T1000 (cell line): ENCODE results near the gene NFATC2.
"Not testable (repeated sequence)": the region's sequence is repeated elsewhere in the genome, so short reads cannot be mapped to it uniquely, and the experiment has no call there.

Experiments used
- DNase-seq: peaks from one replicate; lab custom pipeline; 2025; ENCODE audit warnings: mixed read lengths; lab: John Stamatoyannopoulos, UW

Gene NFATC2

GRCh38 chr20:51470499-51470820 lies 72.1 kb downstream of the NFATC2 start:
- no peak for DNase-seq

- no peak for DNase-seq
Observed at GRCh38 chr20:51469578-51470498, 72.7 kb downstream of the NFATC2 start.

GRCh38 chr20:51469046-51469445 lies 73.5 kb downstream of the NFATC2 start:
- DNase-seq: no peak

- DNase-seq: no peak
Observed at GRCh38 chr20:51468636-51469035, 73.9 kb downstream of the NFATC2 start.

- no peak for DNase-seq
Observed at GRCh38 chr20:51467956-51468626, 74.4 kb downstream of the NFATC2 start.

GRCh38 chr20:51463998-51464397 lies 78.5 kb downstream of the NFATC2 start:
- no peak for DNase-seq

GRCh38 chr20:51463560-51463959 lies 79.0 kb downstream of the NFATC2 start:
- no peak for DNase-seq

GRCh38 chr20:51462566-51463276 lies 79.8 kb downstream of the NFATC2 start:
- no peak for DNase-seq

- not testable (repeated sequence) for DNase-seq
Observed at GRCh38 chr20:51461846-51462245, 80.7 kb downstream of the NFATC2 start.

- DNase-seq: no peak
Observed at GRCh38 chr20:51461306-51461705, 81.2 kb downstream of the NFATC2 start.

GRCh38 chr20:51460569-51461265 lies 81.8 kb downstream of the NFATC2 start:
- DNase-seq: no peak

GRCh38 chr20:51460163-51460562 lies 82.4 kb downstream of the NFATC2 start:
- DNase-seq: no peak

- DNase-seq: no peak
Observed at GRCh38 chr20:51458751-51459439, 83.6 kb downstream of the NFATC2 start.

GRCh38 chr20:51457533-51457932 lies 85.0 kb downstream of the NFATC2 start:
- no peak for DNase-seq

- peak; percentile 99 for DNase-seq
Observed at GRCh38 chr20:51456511-51457509, 85.7 kb downstream of the NFATC2 start.

GRCh38 chr20:51454250-51454865 lies 88.2 kb downstream of the NFATC2 start:
- DNase-seq: no peak

GRCh38 chr20:51452734-51453365 lies 89.7 kb downstream of the NFATC2 start:
- no peak for DNase-seq

- no peak for DNase-seq
Observed at GRCh38 chr20:51452091-51452613, 90.4 kb downstream of the NFATC2 start.

GRCh38 chr20:51451484-51451883 lies 91.0 kb downstream of the NFATC2 start:
- no peak for DNase-seq
